ENCODE results near the gene GRAMD1A.

DNA sequence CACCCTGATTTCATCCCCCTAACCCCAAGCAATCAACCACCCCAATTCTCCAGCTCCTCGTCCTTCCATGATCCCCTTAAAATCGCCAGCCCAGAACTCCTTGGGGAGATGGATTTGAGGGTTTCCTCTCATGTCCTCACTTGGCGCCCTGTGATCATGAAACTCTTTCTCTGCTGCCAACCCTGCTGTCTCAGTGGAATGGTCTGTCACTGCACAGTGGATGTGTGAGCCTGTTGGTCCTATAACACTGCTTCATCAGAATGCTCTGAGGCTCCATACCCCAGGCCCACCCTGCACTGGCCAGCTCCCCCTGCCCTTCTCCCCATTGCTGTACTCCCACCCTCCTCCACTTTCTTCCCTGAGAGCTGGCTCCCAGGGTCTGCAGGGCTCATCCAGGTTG, 23.5 kb upstream of the GRAMD1A start:
- TF ChIP-seq CTCF (IDR thresholded peaks at IDR 0.05; ENCODE audit: insufficient read depth, low read depth, low read length) (no peak), EZH2 (IDR thresholded peaks at IDR 0.05; ENCODE audit: insufficient read depth, low read length) (no peak)

Data from astrocyte (in vitro differentiated cells and primary cell).